HG03460 (cell line): ENCODE measurements around the gene TECPR2.
A peak's percentile ranks its signal among the peaks of the same experiment; 100 is the strongest.
"Not testable (repeated sequence)": the region's sequence is repeated elsewhere in the genome, so short reads cannot be mapped to it uniquely, and the experiment has no call there.

Experiments used
- ATAC-seq: cut with Tn5 transposase; IDR thresholded peaks from one replicate; pipeline ENCODE4 v1.9.1; 2021; ENCODE audit not compliant: unreplicated experiment

TECPR2 gene, protein sequence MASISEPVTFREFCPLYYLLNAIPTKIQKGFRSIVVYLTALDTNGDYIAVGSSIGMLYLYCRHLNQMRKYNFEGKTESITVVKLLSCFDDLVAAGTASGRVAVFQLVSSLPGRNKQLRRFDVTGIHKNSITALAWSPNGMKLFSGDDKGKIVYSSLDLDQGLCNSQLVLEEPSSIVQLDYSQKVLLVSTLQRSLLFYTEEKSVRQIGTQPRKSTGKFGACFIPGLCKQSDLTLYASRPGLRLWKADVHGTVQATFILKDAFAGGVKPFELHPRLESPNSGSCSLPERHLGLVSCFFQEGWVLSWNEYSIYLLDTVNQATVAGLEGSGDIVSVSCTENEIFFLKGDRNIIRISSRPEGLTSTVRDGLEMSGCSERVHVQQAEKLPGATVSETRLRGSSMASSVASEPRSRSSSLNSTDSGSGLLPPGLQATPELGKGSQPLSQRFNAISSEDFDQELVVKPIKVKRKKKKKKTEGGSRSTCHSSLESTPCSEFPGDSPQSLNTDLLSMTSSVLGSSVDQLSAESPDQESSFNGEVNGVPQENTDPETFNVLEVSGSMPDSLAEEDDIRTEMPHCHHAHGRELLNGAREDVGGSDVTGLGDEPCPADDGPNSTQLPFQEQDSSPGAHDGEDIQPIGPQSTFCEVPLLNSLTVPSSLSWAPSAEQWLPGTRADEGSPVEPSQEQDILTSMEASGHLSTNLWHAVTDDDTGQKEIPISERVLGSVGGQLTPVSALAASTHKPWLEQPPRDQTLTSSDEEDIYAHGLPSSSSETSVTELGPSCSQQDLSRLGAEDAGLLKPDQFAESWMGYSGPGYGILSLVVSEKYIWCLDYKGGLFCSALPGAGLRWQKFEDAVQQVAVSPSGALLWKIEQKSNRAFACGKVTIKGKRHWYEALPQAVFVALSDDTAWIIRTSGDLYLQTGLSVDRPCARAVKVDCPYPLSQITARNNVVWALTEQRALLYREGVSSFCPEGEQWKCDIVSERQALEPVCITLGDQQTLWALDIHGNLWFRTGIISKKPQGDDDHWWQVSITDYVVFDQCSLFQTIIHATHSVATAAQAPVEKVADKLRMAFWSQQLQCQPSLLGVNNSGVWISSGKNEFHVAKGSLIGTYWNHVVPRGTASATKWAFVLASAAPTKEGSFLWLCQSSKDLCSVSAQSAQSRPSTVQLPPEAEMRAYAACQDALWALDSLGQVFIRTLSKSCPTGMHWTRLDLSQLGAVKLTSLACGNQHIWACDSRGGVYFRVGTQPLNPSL (N-terminal part only)

DNA sequence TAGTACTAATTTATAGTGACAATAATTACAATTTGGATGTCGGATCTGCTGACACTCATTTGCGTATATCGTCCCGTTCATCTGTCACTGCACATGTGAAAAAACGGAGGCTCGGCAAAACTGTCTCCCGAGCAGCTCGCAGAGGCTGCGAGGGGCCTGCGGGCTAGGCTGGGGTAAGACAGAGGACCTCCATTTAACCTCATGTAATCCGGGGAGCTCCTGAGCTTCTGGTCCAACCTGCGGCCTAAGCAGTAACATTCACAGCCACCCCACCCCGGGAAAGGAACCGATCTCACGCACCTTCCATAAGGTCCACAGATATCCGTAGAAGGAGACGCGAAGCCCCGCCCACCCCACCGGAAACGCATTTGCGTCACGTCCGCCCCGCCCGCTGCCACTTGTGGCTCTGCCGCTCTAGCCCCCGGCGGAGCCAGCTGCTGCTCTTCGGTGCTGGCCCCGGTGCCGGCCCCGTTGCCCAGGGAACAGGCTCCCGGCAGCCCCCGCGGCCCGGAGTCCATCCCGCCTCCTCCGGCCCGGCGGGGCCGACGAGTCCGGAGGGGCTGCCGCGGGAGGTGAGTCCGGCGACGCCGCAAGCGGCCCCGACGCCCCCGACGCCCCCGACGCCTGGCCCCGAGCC, at the start of gene TECPR2, which contains the start of gene CINP:
TSS of gene TECPR2 (plus strand) at position 397 of the 637 bp plus-strand sequence. CDS start 13,781 bp downstream, outside the sequence.
TSS of gene CINP (minus strand) at position 346 of the 637 bp plus-strand sequence. CDS start at position 307, 39 bp downstream.
- peak; percentile 89 for ATAC-seq

DNA sequence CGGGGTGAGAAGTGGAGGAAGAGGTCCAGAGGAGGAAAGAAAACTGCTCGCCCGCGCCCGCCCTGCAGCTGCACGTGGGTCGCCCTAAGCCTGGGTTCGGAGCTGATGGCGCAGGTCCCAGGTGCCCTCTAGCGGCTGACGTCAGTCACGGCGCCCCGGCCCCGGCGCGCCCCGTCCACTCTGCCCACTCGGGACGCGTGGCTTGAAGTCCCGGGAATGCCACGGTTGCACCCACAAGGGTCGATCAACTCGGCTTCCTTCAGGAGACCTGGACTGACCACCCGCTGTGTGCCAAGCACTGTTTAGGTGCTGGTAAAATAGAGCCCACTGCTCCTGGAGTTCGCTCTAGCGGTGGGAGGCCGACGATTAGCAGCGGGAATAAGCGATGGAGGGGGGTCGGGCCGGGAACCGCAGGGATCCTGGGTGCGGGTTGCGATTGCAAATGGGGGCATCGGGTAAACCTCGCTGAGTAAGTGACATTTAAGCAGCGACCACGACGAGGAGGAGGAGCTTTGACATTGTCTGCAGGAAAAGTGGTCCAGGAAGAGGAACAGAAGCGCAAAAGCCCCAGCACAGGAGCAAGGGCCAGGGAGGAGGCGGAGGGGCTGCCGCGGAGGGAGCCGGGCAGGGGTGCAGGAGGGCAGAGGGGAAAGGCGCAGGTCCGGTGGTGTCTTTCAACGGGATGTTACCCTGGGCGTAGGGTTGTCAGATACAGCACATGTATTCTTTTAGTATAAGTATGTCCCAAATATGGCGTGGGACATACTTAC, 48.3 kb upstream of the TECPR2 start:
- peak; percentile 57 for ATAC-seq

DNA sequence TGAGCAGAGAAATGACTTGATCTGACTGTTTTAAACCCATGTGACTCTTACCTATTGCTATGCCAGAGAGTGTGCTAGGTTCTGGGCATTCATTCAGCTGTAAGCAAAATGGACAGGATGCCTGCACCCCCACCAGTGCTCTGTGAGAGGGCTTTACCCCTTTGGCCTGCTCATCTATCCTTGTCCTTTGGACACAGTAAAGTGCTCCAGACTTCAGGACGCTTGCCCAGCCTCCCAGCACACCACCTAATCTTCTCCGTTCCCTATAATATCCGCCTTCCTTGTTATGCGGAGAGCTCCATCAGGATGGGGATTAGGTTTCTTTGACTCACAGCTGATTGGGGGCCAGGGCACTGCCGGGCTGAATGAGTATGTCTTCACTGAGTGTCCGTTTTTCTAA, 47.6 kb upstream of the TECPR2 start:
- ATAC-seq: no peak

DNA sequence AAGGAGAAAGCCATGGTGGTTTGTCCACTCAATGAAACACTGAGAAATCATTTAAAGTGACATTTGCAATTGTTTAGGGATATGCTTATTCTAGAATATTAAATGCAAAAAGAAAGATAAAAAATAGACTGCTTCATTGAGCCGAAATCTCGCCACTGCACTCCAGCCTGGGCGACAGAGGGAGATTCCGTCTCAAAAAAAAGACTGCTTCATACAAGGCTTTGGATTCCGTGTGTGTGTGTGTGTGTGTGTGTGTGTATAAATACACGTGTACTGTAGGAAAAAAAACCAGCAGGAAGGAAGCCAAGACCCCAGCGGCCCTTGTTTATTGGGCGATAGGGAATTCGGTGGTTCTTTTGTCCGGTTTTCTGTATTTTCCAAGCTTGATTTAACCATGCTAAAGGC, 46.4 kb upstream of the TECPR2 start:
- ATAC-seq: no peak

DNA sequence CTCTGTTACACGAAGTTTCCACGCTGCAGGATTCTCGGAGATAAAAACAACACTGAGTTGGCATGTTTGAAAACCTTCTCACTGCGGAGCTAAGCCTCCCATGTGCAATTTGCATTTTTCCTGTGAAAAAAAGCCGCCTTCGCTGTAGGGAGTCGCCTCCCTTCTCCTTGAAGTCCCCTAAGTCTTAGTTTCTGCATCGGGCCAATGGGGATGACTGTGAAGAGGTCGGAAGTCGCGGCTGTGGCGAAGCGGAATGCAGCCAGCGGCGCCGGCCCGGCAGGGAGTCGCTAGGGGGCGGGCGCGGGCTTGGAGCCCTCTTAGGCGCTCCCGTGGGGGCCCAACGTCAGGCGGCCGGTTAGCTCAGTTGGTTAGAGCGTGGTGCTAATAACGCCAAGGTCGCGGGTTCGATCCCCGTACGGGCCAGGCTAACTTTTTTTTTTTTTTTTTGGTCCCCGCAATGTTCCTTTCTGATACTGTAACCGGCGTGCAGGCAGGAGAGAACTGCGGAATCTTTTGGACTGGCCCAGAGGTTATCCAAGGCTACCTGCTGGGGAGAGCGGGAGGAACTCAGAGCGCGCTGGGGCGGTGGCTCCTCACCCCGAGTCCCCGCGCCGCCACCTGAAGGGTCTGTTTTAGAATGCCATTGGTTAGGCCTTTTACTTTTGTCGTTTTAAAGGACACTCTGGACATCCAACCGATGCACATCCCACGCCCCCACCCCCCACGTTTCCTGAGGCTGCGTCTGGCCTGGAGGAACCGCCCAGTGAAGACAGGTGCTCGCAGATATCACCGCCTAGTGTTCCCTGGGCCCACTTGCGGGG, 45.8 kb upstream of the TECPR2 start:
- ATAC-seq: peak; percentile 54

DNA sequence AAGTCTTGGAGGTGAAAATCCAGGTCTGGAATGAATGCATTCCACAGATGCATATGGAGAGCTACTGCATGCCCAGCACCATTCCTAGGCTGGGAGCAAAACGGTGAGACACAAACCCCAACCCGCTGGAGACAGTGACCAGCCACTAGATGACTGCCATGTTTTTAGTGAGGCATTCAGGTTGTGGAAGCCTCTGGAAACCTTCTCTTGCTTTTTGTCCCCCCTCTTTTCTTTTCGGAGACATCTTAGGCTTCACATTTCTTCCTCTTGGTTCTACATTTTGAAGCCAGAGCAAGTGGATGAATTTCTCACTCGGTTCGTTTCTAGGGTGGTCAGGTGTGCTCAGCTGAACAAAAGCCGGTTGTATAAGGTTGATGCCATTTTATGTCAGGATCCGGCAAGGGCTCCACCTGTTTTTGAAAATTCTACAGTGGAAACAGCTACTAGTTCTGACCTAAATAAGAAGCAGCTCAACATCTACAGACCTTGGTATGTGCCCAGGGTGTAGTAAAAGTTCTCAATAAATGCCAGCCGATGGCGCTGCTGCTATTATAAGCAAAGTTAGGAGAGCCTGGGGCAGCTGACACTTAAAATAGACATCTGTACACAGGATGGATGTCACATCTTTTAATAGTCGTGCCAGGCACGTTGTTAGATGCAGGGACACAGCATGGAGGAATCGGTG, 45.0 kb upstream of the TECPR2 start:
- no peak for ATAC-seq

DNA sequence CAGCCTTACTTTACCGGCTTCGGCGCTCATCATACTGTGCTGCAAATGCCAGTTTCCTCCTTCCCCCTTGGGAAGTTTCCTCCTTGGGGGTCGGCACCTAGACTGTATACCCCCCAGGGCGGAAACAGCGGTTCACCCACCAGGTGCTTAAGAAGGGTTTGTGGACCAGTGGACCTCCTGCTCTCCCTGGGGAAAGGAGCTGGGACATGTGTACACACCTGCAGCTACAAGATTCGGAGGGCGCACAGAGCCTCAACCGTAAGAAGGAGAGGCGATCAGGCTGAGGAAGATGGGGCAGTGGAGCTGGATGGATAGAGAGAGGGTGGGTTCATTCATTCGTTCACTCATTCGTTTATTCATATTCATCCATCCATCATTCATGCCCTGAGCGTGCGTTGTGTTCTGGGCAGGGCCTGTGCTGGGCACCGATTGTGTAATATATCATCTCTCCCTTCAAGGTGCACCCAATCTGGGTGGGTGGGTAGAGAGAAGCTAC, 43.9 kb upstream of the TECPR2 start:
- ATAC-seq: no peak

DNA sequence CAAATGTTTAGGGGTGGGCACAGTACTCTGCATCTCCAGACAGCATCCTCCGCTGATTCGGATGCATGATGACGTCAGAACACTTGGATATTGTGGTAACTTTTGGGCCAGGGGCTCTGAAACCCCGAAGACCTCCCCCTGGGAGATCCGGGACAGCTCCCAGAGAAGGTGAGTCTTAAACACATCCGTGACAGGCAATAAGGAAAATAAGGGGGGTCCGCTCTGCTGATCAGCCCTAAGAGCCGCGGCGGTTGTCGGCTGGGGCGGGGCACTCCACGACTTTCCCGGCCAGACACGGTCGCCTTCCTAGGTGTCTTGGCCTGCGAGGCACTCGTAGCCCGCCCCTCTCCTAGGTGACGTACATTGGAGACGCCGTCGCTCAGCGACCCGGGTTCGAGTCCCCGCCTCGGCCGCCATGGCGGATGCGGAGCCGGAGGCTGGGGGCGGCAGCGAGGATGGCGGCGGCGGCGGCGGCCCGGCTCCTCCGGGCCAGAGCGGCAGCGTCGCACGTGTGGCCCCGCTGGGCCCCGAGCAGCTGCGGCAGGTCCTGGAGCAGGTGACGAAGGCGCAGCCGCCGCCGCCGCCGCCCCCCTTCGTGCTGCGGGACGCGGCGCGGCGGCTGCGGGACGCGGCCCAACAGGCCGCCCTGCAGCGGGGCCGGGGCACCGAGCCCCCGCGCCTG, 43.2 kb upstream of the TECPR2 start, which contains the start of gene ZNF839:
TSS of gene ZNF839 (plus strand) at position 396 of the 682 bp plus-strand sequence. CDS start at position 416, 20 bp downstream.
- ATAC-seq: peak; percentile 46

DNA sequence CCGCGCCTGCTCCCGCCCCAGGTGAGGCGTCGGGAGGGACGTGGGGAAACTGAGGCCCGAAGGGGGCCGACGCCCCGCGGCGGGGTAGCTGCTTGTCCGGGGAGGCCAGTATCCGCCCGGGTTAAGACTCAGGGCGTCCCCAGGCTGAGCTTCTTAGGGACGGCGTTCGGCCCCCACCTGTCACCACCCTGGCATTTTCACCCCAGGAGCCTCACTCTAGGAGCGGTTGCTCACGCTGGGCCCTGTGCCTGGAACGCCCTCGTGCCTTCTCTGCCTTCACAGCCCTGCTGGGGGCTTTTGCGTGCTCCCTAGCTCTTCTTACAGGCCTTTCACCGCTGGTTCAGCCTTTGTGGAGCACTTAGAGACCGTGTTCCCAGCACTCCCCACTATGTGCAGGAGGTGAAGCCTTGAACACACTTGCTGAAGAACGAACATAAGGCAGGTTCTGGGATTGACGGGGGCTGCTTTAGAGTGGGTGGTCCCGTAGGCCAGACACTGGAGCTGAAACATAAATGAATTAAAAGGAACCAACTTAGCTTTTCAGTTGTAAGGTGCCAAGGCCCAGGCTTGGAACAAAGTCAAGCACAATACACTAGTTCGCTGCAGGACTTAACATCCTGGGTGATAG, 42.6 kb upstream of the TECPR2 start:
- peak; percentile 29 for ATAC-seq

DNA sequence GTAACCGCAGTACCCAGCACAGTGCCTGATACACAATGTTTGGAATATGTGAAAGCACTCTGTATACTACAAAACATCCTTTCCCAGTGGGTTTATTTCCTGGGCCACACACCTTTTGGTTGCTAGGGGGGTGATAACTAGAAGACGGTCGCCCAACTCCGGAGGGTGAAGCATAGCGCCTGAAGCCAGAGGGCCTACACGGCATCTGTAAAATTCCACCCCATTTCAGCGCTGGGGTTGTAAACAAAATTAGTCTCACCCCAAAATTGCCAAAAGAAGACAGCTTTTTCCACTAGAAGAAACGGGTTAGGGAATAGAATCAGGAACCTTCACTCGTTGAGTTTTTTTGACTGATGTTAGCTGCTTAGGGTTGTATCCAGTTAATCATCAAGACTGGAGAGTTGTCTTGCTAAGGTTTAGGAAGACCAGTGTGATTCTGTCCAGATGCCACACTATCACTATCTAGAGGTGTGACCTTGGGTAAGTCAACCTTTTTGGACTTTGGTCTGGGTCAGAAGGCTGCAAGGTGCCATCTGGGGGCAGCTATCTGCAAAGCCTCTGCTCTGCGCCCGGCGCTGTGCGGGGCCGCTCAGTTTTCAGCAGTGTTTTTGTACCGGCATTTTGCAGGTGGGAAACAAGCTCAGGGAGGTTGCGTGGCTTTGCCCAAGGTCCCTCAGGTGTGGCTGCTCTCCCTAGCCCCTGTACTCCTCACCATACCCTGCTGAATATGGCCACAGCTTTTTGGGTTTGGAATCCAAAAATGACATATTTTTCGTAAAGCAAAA, 41.9 kb upstream of the TECPR2 start:
- ATAC-seq: no peak

DNA sequence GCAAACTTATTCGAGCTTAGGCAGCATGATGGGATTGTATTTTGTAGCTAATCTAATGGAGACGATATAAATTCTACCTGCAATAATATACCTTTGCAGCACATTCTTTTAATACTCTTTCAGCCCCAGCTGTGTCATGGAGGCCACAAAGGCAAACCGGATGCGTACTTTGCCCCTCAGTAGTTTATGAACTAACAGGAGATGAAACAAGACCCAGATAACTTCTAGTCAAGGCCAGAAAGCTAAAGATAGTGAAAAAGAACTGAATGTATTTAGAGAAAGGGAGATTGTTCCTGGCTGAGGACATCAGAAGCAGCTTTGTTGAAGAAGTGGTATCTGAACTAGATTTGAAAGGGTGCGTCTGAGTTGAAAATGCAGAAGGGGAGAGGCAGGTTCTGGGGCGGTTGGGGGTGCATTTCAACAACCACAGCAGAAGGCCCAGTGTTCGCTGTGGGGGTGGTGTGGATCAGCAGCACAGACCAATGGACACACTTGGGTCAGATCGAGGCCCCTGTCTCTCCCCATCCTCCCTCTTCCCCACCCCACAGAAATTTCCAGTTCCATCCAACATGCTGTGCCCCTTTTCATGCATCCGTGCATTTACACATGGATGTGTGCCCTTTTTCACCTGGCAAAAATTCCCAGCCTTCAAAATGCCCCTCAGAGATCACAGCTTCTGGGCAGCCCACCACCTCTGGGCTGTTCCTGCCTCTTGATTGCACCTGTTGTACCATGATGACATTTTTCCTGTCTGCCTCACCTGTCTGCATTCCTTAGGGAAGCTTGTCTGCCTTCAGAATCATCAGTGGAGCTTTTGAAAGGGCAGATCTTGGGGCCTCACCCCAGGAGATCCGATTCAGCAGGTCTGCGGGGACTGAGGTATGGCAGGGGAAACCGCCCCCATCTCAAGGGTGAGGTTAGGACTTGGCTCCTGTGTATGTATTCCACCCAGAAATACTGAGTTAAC, 41.0 kb upstream of the TECPR2 start:
- ATAC-seq: no peak

DNA sequence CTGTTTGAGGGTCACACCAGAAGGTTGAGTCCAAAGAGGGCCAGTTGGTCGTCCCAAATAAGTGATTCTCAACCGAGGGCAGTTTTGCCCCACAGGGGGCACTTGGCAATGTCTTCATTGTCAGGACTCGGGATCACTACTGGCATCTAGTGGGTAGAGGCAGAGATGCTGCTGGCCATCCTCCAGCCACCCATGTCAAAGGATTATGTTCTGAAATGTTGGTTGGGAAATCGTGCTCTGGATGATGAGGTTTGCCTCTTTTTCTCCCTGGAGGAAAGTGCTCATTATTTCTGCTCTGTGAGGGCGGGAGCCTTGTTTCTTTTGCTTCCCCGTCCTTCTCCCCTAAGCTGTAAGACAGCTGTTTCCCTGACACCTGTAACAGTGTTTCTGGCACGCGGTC, 39.6 kb upstream of the TECPR2 start:
- ATAC-seq: no peak

DNA sequence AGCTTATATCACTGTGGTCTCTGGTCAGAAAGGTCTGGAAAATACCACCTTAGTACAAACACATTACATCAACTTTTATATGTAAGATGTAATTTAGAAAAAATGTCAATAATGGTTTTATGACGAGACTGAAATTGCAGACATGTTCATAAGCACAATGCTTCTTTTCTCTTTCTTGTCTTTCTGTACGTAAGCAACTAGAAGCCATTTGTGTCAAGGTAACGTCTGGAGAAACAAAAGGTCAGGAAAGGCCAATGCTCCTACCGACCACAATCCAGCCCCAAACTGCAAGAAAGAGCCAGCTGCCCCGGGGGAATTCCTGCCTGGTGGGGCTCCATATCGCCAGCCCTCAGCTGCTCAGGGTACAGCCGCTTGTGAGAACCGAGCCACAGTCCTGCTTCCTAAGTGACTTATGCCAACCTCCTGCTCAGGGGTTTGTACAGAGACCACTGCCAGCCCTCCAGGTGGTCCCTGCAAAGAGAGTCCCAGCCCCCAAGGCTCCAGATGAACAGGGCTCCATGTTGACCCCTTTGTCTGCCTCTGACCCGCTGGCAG, 36.9 kb upstream of the TECPR2 start:
- no peak for ATAC-seq

DNA sequence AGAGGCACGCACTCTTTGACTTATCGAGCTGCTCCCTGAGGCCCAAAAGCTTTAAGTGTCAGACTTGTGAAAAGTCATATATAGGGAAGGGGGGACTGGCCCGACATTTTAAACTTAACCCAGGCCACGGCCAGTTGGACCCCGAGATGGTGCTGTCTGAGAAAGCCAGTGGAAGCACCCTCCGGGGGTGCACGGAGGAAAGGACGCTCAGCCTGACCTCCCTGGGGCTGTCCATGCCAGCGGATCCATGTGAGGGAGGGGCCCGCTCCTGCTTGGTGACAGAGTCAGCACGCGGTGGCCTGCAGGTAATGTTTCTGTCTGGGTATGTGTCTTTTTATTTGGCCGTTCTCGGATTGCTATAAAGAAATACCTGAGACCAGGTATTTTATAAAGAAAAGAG, 36.2 kb upstream of the TECPR2 start:
- no peak for ATAC-seq

DNA sequence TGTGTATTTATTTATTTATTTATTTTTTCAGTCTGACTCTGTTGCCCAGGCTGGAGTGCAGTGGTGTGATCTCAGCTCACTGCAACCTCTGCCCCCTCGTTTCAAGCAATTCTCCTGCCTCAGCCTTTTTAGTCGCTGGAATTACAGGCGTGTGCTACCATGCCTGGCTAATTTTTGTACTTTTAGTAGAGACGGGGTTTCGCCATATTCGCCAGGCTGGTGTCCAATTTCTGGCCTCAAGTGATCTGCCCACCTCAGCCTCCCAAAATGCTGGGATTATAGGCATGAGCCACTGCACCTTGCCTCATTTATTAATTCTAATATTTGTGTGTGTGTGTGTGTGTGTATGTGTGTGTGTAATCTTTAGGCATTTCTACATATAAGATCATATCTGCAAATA, 33.4 kb upstream of the TECPR2 start:
- ATAC-seq: not testable (repeated sequence)
